Loucy (cell line): ENCODE measurements around the gene SZT2.

Source experiments
- CTCF ChIP-seq: fragments of 200-600 bp; sonication (generic); conservative IDR thresholded peaks from 2 replicates; pipeline ENCODE4 v1.5.1; 2014; ENCODE audit warnings: mild to moderate bottlenecking, antibody characterized with exemption, low read length
- EZH2phosphoT487 ChIP-seq: fragments of 200-600 bp; IDR thresholded peaks from 2 replicates; pipeline ENCODE4 v1.6.1; 2018; ENCODE audit warnings: antibody characterized with exemption, mild to moderate bottlenecking, moderate library complexity, borderline replicate concordance

- no peak for TF ChIP-seq EZH2phosphoT487
- no peak for TF ChIP-seq CTCF
Measured at GRCh38 chr1:43366601-43367025, 23.1 kb upstream of the SZT2 start.
